CD4-positive, alpha-beta memory T cell (primary cell): ENCODE measurements around the gene DKC1. TPM values are rescaled to one million over a fixed set of nuclear protein-coding genes. Genes with fewer than 3 reads are reported as not detected.
A peak's percentile ranks its signal among the peaks of the same experiment; 100 is the strongest.
"Not testable (repeated sequence)": the region's sequence is repeated elsewhere in the genome, so short reads cannot be mapped to it uniquely, and the experiment has no call there.

Experiments
- CTCF ChIA-PET: fragments of 350-600 bp; sonication (Branson Sonifier 250); formaldehyde crosslinking; loops from one replicate; lab custom pipeline; 2021; ENCODE audit warnings: inconsistent platforms; ENCODE audit not compliant: partially characterized antibody; lab: Charles Lee
- POLR2A ChIA-PET: fragments of 350-600 bp; sonication (Branson Sonifier 250); formaldehyde crosslinking; loops from one replicate; lab custom pipeline; 2021; ENCODE audit not compliant: partially characterized antibody; lab: Charles Lee
- DNase-seq, 5 donors: peaks; one replicate each; pipeline versions ENCODE4 v3.0.0 to v3.0.0-alpha.2; 2020 to 2022; ENCODE audit warnings: mixed read lengths in 1 of 5
- H3K27ac ChIP-seq: one replicate; pipeline ENCODE4 v1.7.0; 2013; ENCODE audit warnings: low read depth, low read length
- H3K27me3 ChIP-seq: 2 replicates; pipeline ENCODE4 v1.7.0; 2013; ENCODE audit warnings: mild to moderate bottlenecking, low read length, moderate library complexity; ENCODE audit not compliant: insufficient read depth
- H3K36me3 ChIP-seq: 2 replicates; pipeline ENCODE4 v1.7.0; 2013; ENCODE audit warnings: mild to moderate bottlenecking, low read length, moderate library complexity; ENCODE audit not compliant: insufficient read depth
- H3K4me1 ChIP-seq: 2 replicates; pipeline ENCODE4 v1.7.0; 2013; ENCODE audit warnings: mild to moderate bottlenecking, low read length, moderate library complexity; ENCODE audit not compliant: insufficient read depth
- H3K4me3 ChIP-seq, 2 donors: one replicate each; pipeline ENCODE4 v1.7.0; 2013; ENCODE audit warnings: low read length in 2 of 2, mild to moderate bottlenecking in 1 of 2
- H3K9me3 ChIP-seq, 2 donors: one replicate each; pipeline ENCODE4 v1.7.0; 2013; ENCODE audit warnings: low read length in 2 of 2, control low read depth in 1 of 2; ENCODE audit not compliant: control insufficient read depth in 1 of 2
- H3K27ac Mint-ChIP-seq, 7 donors: one replicate each; pipeline ENCODE4 v1.8.0; 2020 to 2021; ENCODE audit warnings: mixed read lengths in 7 of 7, mild to moderate bottlenecking in 6 of 7, inconsistent platforms in 3 of 7, moderate library complexity in 3 of 7
- H3K27me3 Mint-ChIP-seq, 2 donors: one replicate each; pipeline ENCODE4 v1.8.0; 2020 to 2021; ENCODE audit warnings: mixed read lengths in 2 of 2
- H3K36me3 Mint-ChIP-seq, 2 donors: one replicate each; pipeline ENCODE4 v1.8.0; 2020 to 2021; ENCODE audit warnings: mixed read lengths in 2 of 2, inconsistent platforms in 1 of 2, mild to moderate bottlenecking in 1 of 2
- H3K4me1 Mint-ChIP-seq, 4 donors: one replicate each; pipeline ENCODE4 v1.8.0; 2020 to 2021; ENCODE audit warnings: mixed read lengths in 4 of 4, mild to moderate bottlenecking in 1 of 4
- H3K4me3 Mint-ChIP-seq, 8 donors: one replicate each; pipeline ENCODE4 v1.8.0; 2020 to 2021; ENCODE audit warnings: mixed read lengths in 8 of 8, mild to moderate bottlenecking in 7 of 8, moderate library complexity in 6 of 8, inconsistent platforms in 3 of 8
- H3K9me3 Mint-ChIP-seq, 8 donors: one replicate each; pipeline ENCODE4 v1.8.0; 2020 to 2021; ENCODE audit warnings: mixed read lengths in 8 of 8, mild to moderate bottlenecking in 5 of 8, inconsistent platforms in 3 of 8, moderate library complexity in 1 of 8
- intact Hi-C: fragments of 100-400 bp; cut with micrococcal nuclease; formaldehyde crosslinking; loops from one replicate; pipeline ENCODE4 v1.15.1; 2023
- polyA plus RNA-seq, 2 donors: library from polyadenylated mRNA; unstranded; fragments of 300-500 nt; fragmentation: Illumina TruSeq; gene quantifications; one replicate each; pipeline ENCODE4 v1.2.3, GENCODE V29; 2021
- total RNA-seq, 2 experiments: library from RNA; stranded (reverse); gene quantifications; one replicate each; pipeline ENCODE4 v1.2.3, GENCODE V29; 2021

DKC1 gene
- total and polyA plus RNA-seq, 4 experiments from 2014 or later: 30.4 to 63.9 (median 50.7) TPM

DNA sequence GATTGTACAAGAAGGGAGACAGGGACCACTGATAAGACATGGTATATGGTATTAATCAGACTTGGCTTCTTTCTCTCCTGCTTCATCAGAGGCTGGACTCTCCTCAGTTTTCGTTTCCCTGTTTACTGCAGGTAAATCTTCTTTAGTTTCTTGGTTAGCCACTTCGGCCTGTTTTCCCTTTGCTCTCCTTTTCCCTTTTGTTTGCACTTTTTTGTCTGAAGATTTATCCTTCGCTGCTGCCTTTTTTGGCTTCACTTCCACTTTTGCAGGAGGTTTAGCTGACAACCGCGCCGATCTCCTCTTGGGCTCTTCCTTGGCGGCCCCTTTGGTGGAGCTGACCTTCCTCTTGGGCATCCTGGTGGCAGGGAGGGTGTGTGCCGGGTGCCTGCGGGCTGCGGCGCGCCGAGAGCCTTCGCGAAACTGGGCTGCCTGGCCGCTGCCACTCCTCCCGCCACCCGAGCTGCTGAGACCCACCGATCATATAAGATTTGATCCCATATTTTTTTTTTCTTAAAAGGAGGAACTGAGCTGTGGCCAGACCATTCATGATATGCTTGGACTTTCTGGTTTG is 54.5 kb downstream of the DKC1 start:
- H3K9me3 ChIP-seq, H3K36me3 Mint-ChIP-seq, CTCF ChIA-PET, intact Hi-C loops, H3K4me3 Mint-ChIP-seq, POLR2A ChIA-PET, H3K27ac Mint-ChIP-seq, H3K27me3 Mint-ChIP-seq, H3K4me3 ChIP-seq, H3K4me1 ChIP-seq, H3K4me1 Mint-ChIP-seq, H3K9me3 Mint-ChIP-seq, H3K27ac ChIP-seq, H3K36me3 ChIP-seq, H3K27me3 ChIP-seq, DNase-seq: not testable (repeated sequence)

DNA sequence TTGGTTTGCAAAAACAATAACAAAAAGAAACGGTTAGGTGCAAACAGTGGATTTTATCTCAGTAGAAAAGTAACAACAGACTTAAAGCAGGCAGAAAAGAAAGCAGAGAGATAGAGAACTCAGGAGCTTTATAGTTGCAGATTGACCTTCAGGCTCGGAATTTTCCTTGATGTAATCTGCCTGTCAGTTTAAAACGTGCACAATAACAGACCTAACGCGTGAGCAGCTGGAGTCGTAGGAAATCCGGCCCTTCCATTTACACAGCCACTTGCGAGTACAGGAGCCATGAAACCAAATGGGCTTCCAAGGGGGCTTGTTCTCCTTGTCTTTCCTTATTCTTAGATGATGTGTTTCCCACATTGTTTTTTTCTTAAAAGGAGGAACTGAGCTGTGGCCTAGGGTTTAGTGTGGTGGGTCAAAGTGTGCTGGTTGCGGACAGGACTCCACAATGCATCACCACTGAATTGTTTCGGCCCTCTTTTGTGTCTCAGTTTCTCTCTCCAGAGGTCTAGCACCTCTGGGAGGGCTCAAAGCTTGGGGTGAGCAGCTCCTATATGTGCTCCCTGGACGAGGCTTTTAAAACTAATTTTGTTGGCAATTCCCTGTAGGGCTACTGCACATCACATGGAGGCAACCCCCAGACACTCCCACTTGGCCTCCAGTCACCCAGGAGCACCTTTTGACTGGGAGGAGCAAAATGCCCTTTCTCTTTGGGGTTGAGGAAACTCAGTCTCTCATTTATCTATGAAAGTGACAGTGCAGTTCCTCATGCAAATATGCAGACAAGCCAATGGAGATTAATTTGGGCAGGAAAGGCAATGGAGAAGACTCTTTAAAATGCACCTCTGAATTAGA is 56.5 kb downstream of the DKC1 start:
- no peaks in the 10 kb centered on the region for H3K27me3 ChIP-seq
- no peak overlapping the region for H3K27ac ChIP-seq
- CTCF ChIA-PET: no interaction called here
- intact Hi-C loops: no loop called here
- no peak overlapping the region for H3K4me3 ChIP-seq
- POLR2A ChIA-PET: no interaction called here
- Mint-ChIP-seq H3K27ac (no peak overlapping the region), H3K36me3 (no peaks in the 10 kb centered on the region), H3K27me3 (peaks cover 0 to 2% of the 10 kb centered on the region in 2 donors), H3K4me1 (no peaks in the 10 kb centered on the region), H3K9me3 (peaks cover 0 to 3% (median 0%) of the 10 kb centered on the region in 8 donors), H3K4me3 (no peak overlapping the region)
- no peaks in the 10 kb centered on the region for H3K4me1 ChIP-seq
- H3K36me3 ChIP-seq: no peaks in the 10 kb centered on the region
- H3K9me3 ChIP-seq: no peaks in the 10 kb centered on the region
- DNase-seq: no peak

DNA sequence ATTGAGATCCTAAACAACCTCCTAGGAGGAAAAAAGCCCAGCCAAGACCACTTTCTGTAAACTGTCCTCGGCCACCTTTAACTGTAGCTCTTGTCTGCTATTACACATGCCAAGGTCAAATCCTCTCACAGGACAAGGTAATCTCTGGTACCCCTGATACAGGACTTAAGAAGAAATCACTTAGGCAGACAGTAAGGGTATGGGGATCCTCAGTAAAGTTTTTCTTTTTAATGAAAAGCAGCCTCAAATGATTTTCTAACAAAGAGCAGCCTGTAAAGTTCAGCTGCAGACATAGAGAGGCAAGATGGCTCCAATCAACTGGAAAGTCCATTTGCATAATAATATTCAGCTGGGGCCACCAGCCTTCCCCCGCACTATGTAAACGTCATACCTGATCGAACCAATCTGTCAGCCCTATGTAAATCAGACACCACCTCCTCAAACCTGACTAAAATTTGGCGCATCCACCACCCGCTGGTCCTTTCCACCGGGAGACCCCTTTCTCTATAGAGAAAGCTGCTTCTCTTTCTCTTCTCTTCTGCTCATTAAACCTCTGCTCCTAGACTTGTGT is 57.2 kb downstream of the DKC1 start:
- Mint-ChIP-seq H3K4me1 (no peaks in the 10 kb centered on the region), H3K27me3 (peaks cover 0 to 2% of the 10 kb centered on the region in 2 donors), H3K36me3 (no peaks in the 10 kb centered on the region), H3K27ac (no peak overlapping the region), H3K4me3 (no peak overlapping the region), H3K9me3 (peaks cover 0 to 3% (median 0%) of the 10 kb centered on the region in 8 donors)
- Histone ChIP-seq H3K27me3 (no peaks in the 10 kb centered on the region), H3K9me3 (no peaks in the 10 kb centered on the region), H3K4me1 (no peaks in the 10 kb centered on the region), H3K36me3 (no peaks in the 10 kb centered on the region), H3K27ac (no peak overlapping the region), H3K4me3 (no peak overlapping the region)
- CTCF ChIA-PET: no interaction called here
- DNase-seq: no peak
- intact Hi-C loops: no loop called here
- POLR2A ChIA-PET: no interaction called here

DNA sequence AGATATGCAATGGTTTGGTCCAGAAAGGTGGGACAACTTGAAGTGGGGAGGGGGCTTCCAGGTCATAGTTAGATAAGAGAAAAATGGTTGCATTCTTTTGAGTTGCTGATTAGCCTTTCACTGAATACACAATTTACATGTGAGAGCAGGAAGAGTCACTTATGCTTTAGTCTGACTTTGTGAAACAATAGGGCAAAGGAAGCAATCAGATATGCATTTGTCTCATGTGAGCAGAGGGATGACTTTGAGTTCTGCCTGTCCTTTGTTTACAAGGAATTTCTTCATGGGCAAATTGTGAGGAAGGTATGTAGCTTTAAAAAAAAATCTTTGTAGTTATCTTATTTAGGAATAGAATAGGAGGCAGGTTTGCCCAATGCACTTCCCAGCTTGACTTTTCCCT is 58.9 kb downstream of the DKC1 start:
- Mint-ChIP-seq H3K27ac (peak overlapping the region in 1 of 7 donors; percentile 61), H3K4me3 (no peak overlapping the region), H3K9me3 (peaks cover 0 to 3% (median 0%) of the 10 kb centered on the region in 8 donors), H3K4me1 (no peaks in the 10 kb centered on the region), H3K27me3 (no peaks in the 10 kb centered on the region), H3K36me3 (no peaks in the 10 kb centered on the region)
- no peaks in the 10 kb centered on the region for H3K4me1 ChIP-seq
- CTCF ChIA-PET: no interaction called here
- POLR2A ChIA-PET: no interaction called here
- intact Hi-C loops: no loop called here
- no peak for DNase-seq
- H3K27ac ChIP-seq: no peak overlapping the region
- no peaks in the 10 kb centered on the region for H3K27me3 ChIP-seq
- no peaks in the 10 kb centered on the region for H3K9me3 ChIP-seq
- H3K4me3 ChIP-seq: no peak overlapping the region
- no peaks in the 10 kb centered on the region for H3K36me3 ChIP-seq

DNA sequence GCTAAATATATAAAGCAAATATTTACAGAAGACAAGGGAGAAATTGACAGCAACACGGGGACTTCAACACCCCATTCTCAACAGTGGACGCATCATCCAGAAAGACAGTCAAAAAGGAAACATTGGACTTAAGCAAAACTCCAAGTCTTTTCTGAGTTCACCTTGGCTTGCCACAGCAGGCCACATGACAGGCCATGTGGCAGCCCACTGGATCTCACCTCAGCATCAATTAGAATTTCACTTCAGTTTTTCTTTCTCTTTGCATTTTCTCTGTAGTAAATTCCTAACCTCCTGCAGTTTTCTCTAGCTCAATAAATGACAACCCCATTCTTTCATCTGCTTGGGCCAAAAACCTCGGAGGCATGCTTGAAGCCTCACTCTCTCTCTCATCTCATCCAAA is 59.4 kb downstream of the DKC1 start:
- no peaks in the 10 kb centered on the region for H3K27me3 ChIP-seq
- intact Hi-C loops: no loop called here
- no peak for DNase-seq
- CTCF ChIA-PET: no interaction called here
- Mint-ChIP-seq H3K4me3 (no peak overlapping the region), H3K9me3 (peaks cover 0 to 3% (median 0%) of the 10 kb centered on the region in 8 donors), H3K27ac (no peak overlapping the region), H3K4me1 (peaks cover 0 to under 1% (median 0%) of the 10 kb centered on the region in 4 donors), H3K36me3 (no peaks in the 10 kb centered on the region), H3K27me3 (no peaks in the 10 kb centered on the region)
- H3K27ac ChIP-seq: no peak overlapping the region
- no peaks in the 10 kb centered on the region for H3K9me3 ChIP-seq
- no peaks in the 10 kb centered on the region for H3K36me3 ChIP-seq
- no peaks in the 10 kb centered on the region for H3K4me1 ChIP-seq
- H3K4me3 ChIP-seq: no peak overlapping the region
- POLR2A ChIA-PET: no interaction called here

DNA sequence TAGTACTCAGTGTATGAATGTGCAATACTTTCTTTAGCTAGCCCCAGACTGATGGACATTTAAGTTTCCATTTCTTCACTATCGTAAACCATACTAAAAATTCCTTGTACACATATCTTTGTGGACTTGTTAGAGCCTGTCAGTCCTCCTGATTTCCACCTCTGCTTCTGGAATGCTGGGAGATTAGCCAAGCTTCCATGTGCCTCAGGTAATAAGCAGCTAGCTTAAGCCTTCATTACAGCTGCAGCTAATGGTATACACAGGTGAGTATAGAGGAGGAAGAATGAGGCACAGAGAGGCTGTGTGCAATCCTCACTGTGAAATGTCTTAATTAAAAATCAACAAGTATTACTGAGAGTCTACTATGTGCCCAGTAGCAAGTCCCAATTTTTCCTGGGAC is 62.0 kb downstream of the DKC1 start:
- H3K27me3 ChIP-seq: no peaks in the 10 kb centered on the region
- ChIA-PET CTCF (no interaction called here), POLR2A (no interaction called here)
- H3K9me3 ChIP-seq: no peaks in the 10 kb centered on the region
- DNase-seq: no peak
- no peaks in the 10 kb centered on the region for H3K27me3 Mint-ChIP-seq
- no peaks in the 10 kb centered on the region for H3K36me3 ChIP-seq
- H3K27ac ChIP-seq: no peak overlapping the region
- no peaks in the 10 kb centered on the region for H3K36me3 Mint-ChIP-seq
- peaks cover 9% of the 10 kb centered on the region for H3K4me1 ChIP-seq
- peaks cover 7 to 17% (median 12%) of the 10 kb centered on the region in 4 donors for H3K4me1 Mint-ChIP-seq
- H3K4me3 Mint-ChIP-seq: no peak overlapping the region
- peaks cover 0 to 3% (median 0%) of the 10 kb centered on the region in 8 donors for H3K9me3 Mint-ChIP-seq
- H3K4me3 ChIP-seq: no peak overlapping the region
- intact Hi-C loops: no loop called here
- H3K27ac Mint-ChIP-seq: no peak overlapping the region

DNA sequence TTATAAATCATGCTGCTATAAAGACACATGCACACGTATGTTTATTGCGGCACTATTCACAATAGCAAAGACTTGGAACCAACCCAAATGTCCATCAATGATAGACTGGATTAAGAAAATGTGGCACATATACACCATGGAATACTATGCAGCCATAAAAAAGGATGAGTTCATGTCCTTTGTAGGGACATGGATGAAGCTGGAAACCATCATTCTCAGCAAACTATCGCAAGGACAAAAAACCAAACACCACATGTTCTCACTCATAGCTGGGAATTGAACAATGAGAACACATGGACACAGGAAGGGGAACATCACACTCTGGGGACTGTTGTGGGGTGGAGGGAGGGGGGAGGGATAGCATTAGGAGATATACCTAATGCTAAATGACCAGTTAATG is 62.9 kb downstream of the DKC1 start:
- H3K27me3 ChIP-seq, CTCF ChIA-PET, intact Hi-C loops, H3K9me3 ChIP-seq, DNase-seq, H3K4me3 ChIP-seq, H3K27me3 Mint-ChIP-seq, H3K36me3 ChIP-seq, H3K36me3 Mint-ChIP-seq, H3K4me1 ChIP-seq, H3K9me3 Mint-ChIP-seq, H3K4me3 Mint-ChIP-seq, H3K27ac ChIP-seq, POLR2A ChIA-PET, H3K27ac Mint-ChIP-seq: not testable (repeated sequence)
- H3K4me1 Mint-ChIP-seq: peaks cover 7 to 17% (median 15%) of the 10 kb centered on the region in 4 donors
